ENCODE measurements around the gene HAVCR2.
"Not testable (repeated sequence)": the region's sequence is repeated elsewhere in the genome, so short reads cannot be mapped to it uniquely, and the experiment has no call there.

GRCh38 chr5:157056848-157057247, 52.0 kb downstream of the HAVCR2 start:
- TF ChIP-seq POLR2A, POU2F2, SPI1, POLR2AphosphoS5, TAF1 (IDR thresholded peaks at IDR 0.05; ENCODE audit: low read depth, low read length): not testable (repeated sequence)

All from GM12891 (cell line).